ENCODE measurements around the gene CCL4L2.

GRCh38 chr17:36196131-36196486 lies 14.8 kb upstream of the CCL4L2 start:
- TF ChIP-seq CTCF (conservative IDR thresholded peaks at IDR 0.05) (no peak), ZFX (IDR thresholded peaks at IDR 0.05) (no peak)

Data from C4-2B (cell line).